Liver (tissue), 9 donors: ENCODE data around the gene CMIP. TPM values are rescaled to one million over a fixed set of nuclear protein-coding genes. Genes with fewer than 3 reads are reported as not detected.

ENCODE experiments used
- DNase-seq: peaks from one replicate; pipeline ENCODE4 v3.0.0-alpha.2; 2017; ENCODE audit warnings: low spot score
- H3K27ac ChIP-seq, 2 donors: one replicate each; pipeline ENCODE4 v1.7.0; 2013; ENCODE audit warnings: inconsistent platforms in 2 of 2, low read length in 2 of 2, control low read depth in 1 of 2, low read depth in 1 of 2, mild to moderate bottlenecking in 1 of 2
- H3K27me3 ChIP-seq, 4 donors: one replicate each; pipeline versions ENCODE4 v1.6.1 to v1.7.0; 2013; ENCODE audit warnings: low read length in 3 of 4, inconsistent platforms in 1 of 4, mild to moderate bottlenecking in 1 of 4, moderate library complexity in 1 of 4; ENCODE audit not compliant: control insufficient read depth in 4 of 4, insufficient read depth in 4 of 4
- H3K36me3 ChIP-seq, 4 donors: one replicate each; pipeline versions ENCODE4 v1.6.1 to v1.7.0; 2013; ENCODE audit warnings: low read length in 3 of 4, mild to moderate bottlenecking in 3 of 4, low read depth in 1 of 4, moderate library complexity in 1 of 4; ENCODE audit not compliant: control insufficient read depth in 4 of 4, insufficient read depth in 3 of 4
- H3K4me1 ChIP-seq, 4 donors: one replicate each; pipeline versions ENCODE4 v1.6.1 to v1.7.0; 2013; ENCODE audit warnings: low read length in 3 of 4, mild to moderate bottlenecking in 3 of 4, moderate library complexity in 1 of 4; ENCODE audit not compliant: control insufficient read depth in 4 of 4, insufficient read depth in 4 of 4
- H3K4me3 ChIP-seq, 3 donors: one replicate each; pipeline versions ENCODE4 v1.6.1 to v1.7.0; 2013; ENCODE audit warnings: low read length in 3 of 3, control low read depth in 1 of 3, low read depth in 1 of 3, mild to moderate bottlenecking in 1 of 3
- H3K9ac ChIP-seq, 2 donors: one replicate each; pipeline ENCODE4 v1.7.0; 2013; ENCODE audit warnings: low read length in 2 of 2, mild to moderate bottlenecking in 2 of 2, moderate library complexity in 2 of 2, control low read depth in 1 of 2, low read depth in 1 of 2
- H3K9me3 ChIP-seq, 4 donors: one replicate each; pipeline versions ENCODE4 v1.6.1 to v1.7.0; 2013; ENCODE audit warnings: low read length in 3 of 4; ENCODE audit not compliant: control insufficient read depth in 4 of 4
- ATF3 ChIP-seq: IDR thresholded peaks from 2 replicates; pipeline ENCODE4 v1.6.1; 2016; ENCODE audit warnings: antibody characterized with exemption
- FOXA1 ChIP-seq: IDR thresholded peaks from 2 replicates; pipeline ENCODE4 v1.6.1; 2016; ENCODE audit warnings: antibody characterized with exemption
- HNF4G ChIP-seq: IDR thresholded peaks from 2 replicates; pipeline ENCODE4 v1.6.1; 2016; ENCODE audit warnings: antibody characterized with exemption
- JUND ChIP-seq, 2 donors: IDR thresholded peaks; 2 replicates each; pipeline ENCODE4 v1.6.1; 2016; ENCODE audit warnings: antibody characterized with exemption in 2 of 2
- NR2F2 ChIP-seq: IDR thresholded peaks from 2 replicates; pipeline ENCODE4 v1.6.1; 2016; ENCODE audit warnings: antibody characterized with exemption
- RAD21 ChIP-seq, 2 donors: IDR thresholded peaks; 2 replicates each; pipeline ENCODE4 v1.6.1; 2016; ENCODE audit warnings: antibody characterized with exemption in 2 of 2, mild to moderate bottlenecking in 2 of 2
- RXRA ChIP-seq, 2 donors: IDR thresholded peaks; 2 replicates each; pipeline ENCODE4 v1.6.1; 2017 to 2018; ENCODE audit warnings: antibody characterized with exemption in 2 of 2, mild to moderate bottlenecking in 1 of 2
- SP1 ChIP-seq: IDR thresholded peaks from 2 replicates; pipeline ENCODE4 v1.6.1; 2018; ENCODE audit warnings: antibody characterized with exemption, mild to moderate bottlenecking
- TAF1 ChIP-seq: conservative IDR thresholded peaks from 2 replicates; pipeline ENCODE4 v1.6.1; 2016; ENCODE audit warnings: antibody characterized with exemption, mild to moderate bottlenecking
- YY1 ChIP-seq: IDR thresholded peaks from 2 replicates; pipeline ENCODE4 v1.6.1; 2016; ENCODE audit warnings: antibody characterized with exemption, mild to moderate bottlenecking
- ZBTB33 ChIP-seq: IDR thresholded peaks from 2 replicates; pipeline ENCODE4 v1.6.1; 2016; ENCODE audit warnings: antibody characterized with exemption
- WGBS: extraction: QIAGEN DNeasy Blood & Tissue Kit; methylation state at CpG from one replicate; pipeline ENCODE4 v1.1.7; 2013; 5-methylcytosine and 5-hydroxymethylcytosine counted together
- polyA plus RNA-seq, 2 donors: library from polyadenylated mRNA; stranded (reverse) in 1 of 2; unstranded in 1 of 2; fragments of 200-250 nt in 1 of 2; fragments of >200 nt in 1 of 2; fragmentation: Nextera tagmentation in 1 of 2; extraction: Ambion mirVana in 1 of 2; gene quantifications; one replicate each; pipeline versions ENCODE4 v1.2.1 to v1.2.3, GENCODE V29; 2013 to 2015
- total RNA-seq, 2 donors: library from RNA; depleted of rRNA; stranded (reverse); fragments of >200 nt; gene quantifications; one replicate each; pipeline ENCODE4 v1.2.3, GENCODE V29; 2014
- TF ChIP-seq, protein P1 (sequence below): fragments of 150-350 bp; IDR thresholded peaks from 2 replicates; pipeline ENCODE4 v1.5.1; 2017; ENCODE audit warnings: improper control_type of control experiment, low read depth, low read length; ENCODE audit not compliant: missing input control
- TF ChIP-seq, protein P2 (sequence below): IDR thresholded peaks from 2 replicates; pipeline ENCODE4 v1.6.1; 2016; ENCODE audit warnings: antibody characterized with exemption, mild to moderate bottlenecking
- donor health status: healthy.
- donor health status: healthy.
- donor health status: healthy.
- donor health status: healthy.
- donor health status: healthy.

CMIP gene
- total and polyA plus RNA-seq, 4 donors, result 1.7 to 15.6 (median 10.1) TPM

- H3K36me3 ChIP-seq, result peaks cover 13 to 52% (median 22%) of the 10 kb centered on the region in 4 donors
- H3K27ac ChIP-seq, result no peak overlapping the region
- no peaks in the 10 kb centered on the region for H3K27me3 ChIP-seq
- WGBS, result 98% methylated on average over 16 of the region's 16 CpGs
- H3K9ac ChIP-seq, result no peak overlapping the region
- TF ChIP-seq RXRA (IDR thresholded peaks at IDR 0.05) (no peak), ATF3 (no peak), RAD21 (IDR thresholded peaks at IDR 0.05) (no peak)
- TF ChIP-seq, protein P1, sequence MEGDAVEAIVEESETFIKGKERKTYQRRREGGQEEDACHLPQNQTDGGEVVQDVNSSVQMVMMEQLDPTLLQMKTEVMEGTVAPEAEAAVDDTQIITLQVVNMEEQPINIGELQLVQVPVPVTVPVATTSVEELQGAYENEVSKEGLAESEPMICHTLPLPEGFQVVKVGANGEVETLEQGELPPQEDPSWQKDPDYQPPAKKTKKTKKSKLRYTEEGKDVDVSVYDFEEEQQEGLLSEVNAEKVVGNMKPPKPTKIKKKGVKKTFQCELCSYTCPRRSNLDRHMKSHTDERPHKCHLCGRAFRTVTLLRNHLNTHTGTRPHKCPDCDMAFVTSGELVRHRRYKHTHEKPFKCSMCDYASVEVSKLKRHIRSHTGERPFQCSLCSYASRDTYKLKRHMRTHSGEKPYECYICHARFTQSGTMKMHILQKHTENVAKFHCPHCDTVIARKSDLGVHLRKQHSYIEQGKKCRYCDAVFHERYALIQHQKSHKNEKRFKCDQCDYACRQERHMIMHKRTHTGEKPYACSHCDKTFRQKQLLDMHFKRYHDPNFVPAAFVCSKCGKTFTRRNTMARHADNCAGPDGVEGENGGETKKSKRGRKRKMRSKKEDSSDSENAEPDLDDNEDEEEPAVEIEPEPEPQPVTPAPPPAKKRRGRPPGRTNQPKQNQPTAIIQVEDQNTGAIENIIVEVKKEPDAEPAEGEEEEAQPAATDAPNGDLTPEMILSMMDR, result no peak
- TF ChIP-seq, protein P2, sequence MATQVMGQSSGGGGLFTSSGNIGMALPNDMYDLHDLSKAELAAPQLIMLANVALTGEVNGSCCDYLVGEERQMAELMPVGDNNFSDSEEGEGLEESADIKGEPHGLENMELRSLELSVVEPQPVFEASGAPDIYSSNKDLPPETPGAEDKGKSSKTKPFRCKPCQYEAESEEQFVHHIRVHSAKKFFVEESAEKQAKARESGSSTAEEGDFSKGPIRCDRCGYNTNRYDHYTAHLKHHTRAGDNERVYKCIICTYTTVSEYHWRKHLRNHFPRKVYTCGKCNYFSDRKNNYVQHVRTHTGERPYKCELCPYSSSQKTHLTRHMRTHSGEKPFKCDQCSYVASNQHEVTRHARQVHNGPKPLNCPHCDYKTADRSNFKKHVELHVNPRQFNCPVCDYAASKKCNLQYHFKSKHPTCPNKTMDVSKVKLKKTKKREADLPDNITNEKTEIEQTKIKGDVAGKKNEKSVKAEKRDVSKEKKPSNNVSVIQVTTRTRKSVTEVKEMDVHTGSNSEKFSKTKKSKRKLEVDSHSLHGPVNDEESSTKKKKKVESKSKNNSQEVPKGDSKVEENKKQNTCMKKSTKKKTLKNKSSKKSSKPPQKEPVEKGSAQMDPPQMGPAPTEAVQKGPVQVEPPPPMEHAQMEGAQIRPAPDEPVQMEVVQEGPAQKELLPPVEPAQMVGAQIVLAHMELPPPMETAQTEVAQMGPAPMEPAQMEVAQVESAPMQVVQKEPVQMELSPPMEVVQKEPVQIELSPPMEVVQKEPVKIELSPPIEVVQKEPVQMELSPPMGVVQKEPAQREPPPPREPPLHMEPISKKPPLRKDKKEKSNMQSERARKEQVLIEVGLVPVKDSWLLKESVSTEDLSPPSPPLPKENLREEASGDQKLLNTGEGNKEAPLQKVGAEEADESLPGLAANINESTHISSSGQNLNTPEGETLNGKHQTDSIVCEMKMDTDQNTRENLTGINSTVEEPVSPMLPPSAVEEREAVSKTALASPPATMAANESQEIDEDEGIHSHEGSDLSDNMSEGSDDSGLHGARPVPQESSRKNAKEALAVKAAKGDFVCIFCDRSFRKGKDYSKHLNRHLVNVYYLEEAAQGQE, result no peak
- no peaks in the 10 kb centered on the region for H3K4me1 ChIP-seq
- H3K4me3 ChIP-seq, result no peak overlapping the region
- no peak for DNase-seq
- H3K9me3 ChIP-seq, result no peaks in the 10 kb centered on the region
Observed at GRCh38 chr16:81692021-81692420, 247.4 kb downstream of the CMIP start.

- Histone ChIP-seq H3K4me1 (no peaks in the 10 kb centered on the region), H3K27ac (no peak overlapping the region), H3K27me3 (no peaks in the 10 kb centered on the region), H3K9me3 (no peaks in the 10 kb centered on the region), H3K9ac (no peak overlapping the region), H3K4me3 (no peak overlapping the region), H3K36me3 (peaks cover 13 to 56% (median 22%) of the 10 kb centered on the region in 4 donors)
- TF ChIP-seq SP1, result no peak
- TF ChIP-seq RAD21 (IDR thresholded peaks at IDR 0.05), result no peak
- TF ChIP-seq ZBTB33, result no peak
- WGBS, result 98% methylated on average over 15 of the region's 15 CpGs
- no peak for DNase-seq
Observed at GRCh38 chr16:81692571-81692970, 248.0 kb downstream of the CMIP start.

GRCh38 chr16:81693041-81693743, 248.6 kb downstream of the CMIP start:
- Histone ChIP-seq H3K27ac (no peak overlapping the region), H3K4me3 (no peak overlapping the region), H3K27me3 (no peaks in the 10 kb centered on the region), H3K9me3 (no peaks in the 10 kb centered on the region), H3K9ac (no peak overlapping the region), H3K4me1 (no peaks in the 10 kb centered on the region), H3K36me3 (peaks cover 13 to 58% (median 22%) of the 10 kb centered on the region in 4 donors)
- DNase-seq, result no peak
- TF ChIP-seq RAD21 (IDR thresholded peaks at IDR 0.05) (no peak), FOXA1 (no peak), ZBTB33 (no peak), JUND (IDR thresholded peaks at IDR 0.05) (no peak), YY1 (no peak), HNF4G (no peak), NR2F2 (no peak), TAF1 (no peak)
- TF ChIP-seq, protein P1, result no peak
- 95% methylated on average over 28 of the region's 28 CpGs for WGBS
